Measurements from ENCODE around the gene TEKT1.

Gene TEKT1

DNA sequence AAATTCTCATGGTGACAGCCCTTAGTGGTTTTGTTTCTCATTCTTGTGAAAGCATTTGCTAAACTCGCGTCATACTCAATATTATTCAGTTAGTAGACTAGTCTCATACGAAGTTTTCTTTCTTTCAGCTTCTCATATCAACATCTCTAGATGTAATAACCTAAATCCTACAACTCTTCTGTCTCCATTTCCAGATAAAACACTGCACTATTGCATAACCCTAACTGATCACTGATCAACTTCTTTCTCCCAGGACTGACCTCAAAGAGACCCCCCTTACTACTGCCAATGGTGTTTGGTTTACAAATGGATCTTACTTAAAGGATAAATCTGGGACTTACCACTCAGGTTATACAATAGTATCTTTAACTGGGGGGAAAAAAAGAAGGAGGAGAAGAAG is 36.3 kb upstream of the TEKT1 start:
- Histone ChIP-seq H3K27me3 (replicated peaks; ENCODE audit: control insufficient read depth, insufficient read depth, low read length) (no peaks in the 10 kb centered on the region), H3K4me3 (replicated peaks; ENCODE audit: low read depth, low read length) (no peak overlapping the region), H3K36me3 (ENCODE audit: control insufficient read depth, insufficient read depth, low read length) (no peaks in the 10 kb centered on the region)
- TF ChIP-seq, protein P1, sequence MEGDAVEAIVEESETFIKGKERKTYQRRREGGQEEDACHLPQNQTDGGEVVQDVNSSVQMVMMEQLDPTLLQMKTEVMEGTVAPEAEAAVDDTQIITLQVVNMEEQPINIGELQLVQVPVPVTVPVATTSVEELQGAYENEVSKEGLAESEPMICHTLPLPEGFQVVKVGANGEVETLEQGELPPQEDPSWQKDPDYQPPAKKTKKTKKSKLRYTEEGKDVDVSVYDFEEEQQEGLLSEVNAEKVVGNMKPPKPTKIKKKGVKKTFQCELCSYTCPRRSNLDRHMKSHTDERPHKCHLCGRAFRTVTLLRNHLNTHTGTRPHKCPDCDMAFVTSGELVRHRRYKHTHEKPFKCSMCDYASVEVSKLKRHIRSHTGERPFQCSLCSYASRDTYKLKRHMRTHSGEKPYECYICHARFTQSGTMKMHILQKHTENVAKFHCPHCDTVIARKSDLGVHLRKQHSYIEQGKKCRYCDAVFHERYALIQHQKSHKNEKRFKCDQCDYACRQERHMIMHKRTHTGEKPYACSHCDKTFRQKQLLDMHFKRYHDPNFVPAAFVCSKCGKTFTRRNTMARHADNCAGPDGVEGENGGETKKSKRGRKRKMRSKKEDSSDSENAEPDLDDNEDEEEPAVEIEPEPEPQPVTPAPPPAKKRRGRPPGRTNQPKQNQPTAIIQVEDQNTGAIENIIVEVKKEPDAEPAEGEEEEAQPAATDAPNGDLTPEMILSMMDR (IDR thresholded peaks at IDR 0.05; ENCODE audit: insufficient read depth, low read length, poor library complexity, severe bottlenecking): no peak
- DNase-seq (ENCODE audit: extremely low read depth, insufficient read length): no peak

DNA sequence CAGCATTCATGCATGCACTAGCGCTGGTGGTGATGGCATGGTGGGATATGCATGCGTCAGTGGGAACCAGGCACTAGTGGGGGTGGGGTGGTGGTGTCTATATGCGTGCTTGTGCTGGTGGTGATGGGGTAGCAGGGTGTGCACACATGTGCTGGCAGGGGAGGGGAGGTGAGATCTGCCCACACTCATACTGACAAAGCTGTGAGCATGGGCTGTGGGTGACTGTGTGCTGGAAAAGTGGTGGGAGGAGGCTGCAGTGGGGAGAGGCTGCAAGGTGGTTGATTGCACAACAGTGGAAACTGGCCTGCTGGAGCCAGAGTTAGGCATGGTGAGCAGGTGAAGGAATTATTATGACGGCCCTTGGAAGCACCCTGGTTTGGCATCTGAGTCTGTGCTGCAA is 31.3 kb upstream of the TEKT1 start:
- no peak for DNase-seq (ENCODE audit: extremely low read depth, insufficient read length)
- no peaks in the 10 kb centered on the region for H3K27me3 ChIP-seq (replicated peaks; ENCODE audit: control insufficient read depth, insufficient read depth, low read length)
- H3K36me3 ChIP-seq (ENCODE audit: control insufficient read depth, insufficient read depth, low read length): no peaks in the 10 kb centered on the region
- TF ChIP-seq, protein P1 (IDR thresholded peaks at IDR 0.05; ENCODE audit: insufficient read depth, low read length, poor library complexity, severe bottlenecking): no peak
- H3K4me3 ChIP-seq (replicated peaks; ENCODE audit: low read depth, low read length): no peak overlapping the region

DNA sequence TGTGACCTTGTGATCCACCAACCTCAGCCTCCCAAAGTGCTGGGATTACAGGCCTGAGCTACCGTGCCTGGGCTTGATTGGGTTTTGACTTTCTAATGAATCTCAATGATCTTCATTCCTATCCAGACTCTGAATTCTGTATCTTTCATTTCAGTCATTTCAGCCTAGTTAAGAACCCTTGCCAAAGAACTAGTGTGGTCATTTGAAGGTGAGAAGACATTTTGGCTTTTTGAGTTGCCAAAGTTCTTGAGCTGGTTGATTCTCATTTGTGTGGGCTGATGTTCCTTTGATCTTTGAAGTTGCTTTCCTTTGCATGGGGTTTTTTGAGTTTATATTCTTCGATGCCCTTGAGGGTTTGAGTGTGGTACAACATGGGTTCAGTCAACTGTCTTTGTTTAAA is 30.6 kb upstream of the TEKT1 start:
- H3K36me3 ChIP-seq (ENCODE audit: control insufficient read depth, insufficient read depth, low read length): no peaks in the 10 kb centered on the region
- H3K27me3 ChIP-seq (replicated peaks; ENCODE audit: control insufficient read depth, insufficient read depth, low read length): no peaks in the 10 kb centered on the region
- DNase-seq (ENCODE audit: extremely low read depth, insufficient read length): no peak

DNA sequence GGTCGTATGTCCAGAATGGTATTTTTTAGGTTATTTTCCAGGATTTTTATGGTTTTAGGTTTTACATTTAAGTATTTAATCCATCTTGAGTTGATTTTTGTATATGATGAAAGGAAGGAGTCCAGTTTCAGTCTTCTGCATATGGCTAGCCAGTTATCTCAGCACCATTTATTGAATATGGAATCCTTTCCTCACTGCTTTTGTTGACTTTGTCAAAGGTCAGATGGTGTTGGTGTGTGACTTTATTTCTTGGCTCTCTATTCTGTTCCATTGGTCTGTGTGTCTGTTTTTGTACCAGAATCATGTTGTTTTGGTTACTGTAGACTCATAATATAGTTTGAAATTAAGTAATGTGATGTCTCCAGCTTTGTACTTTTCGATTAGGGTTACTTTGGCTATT is 26.4 kb upstream of the TEKT1 start:
- H3K27me3 ChIP-seq (replicated peaks; ENCODE audit: control insufficient read depth, insufficient read depth, low read length): no peaks in the 10 kb centered on the region
- TF ChIP-seq, protein P1 (IDR thresholded peaks at IDR 0.05; ENCODE audit: insufficient read depth, low read length, poor library complexity, severe bottlenecking): no peak
- no peaks in the 10 kb centered on the region for H3K36me3 ChIP-seq (ENCODE audit: control insufficient read depth, insufficient read depth, low read length)
- H3K4me3 ChIP-seq (replicated peaks; ENCODE audit: low read depth, low read length): no peak overlapping the region; the same call in 1 of the 2 replicates
- no peak for DNase-seq (ENCODE audit: extremely low read depth, insufficient read length)

More for the DNA sequence above, 30.6 kb upstream of the TEKT1 start:
- no peak overlapping the region for H3K4me3 ChIP-seq (replicated peaks; ENCODE audit: low read depth, low read length)
- TF ChIP-seq, protein P1 (IDR thresholded peaks at IDR 0.05; ENCODE audit: insufficient read depth, low read length, poor library complexity, severe bottlenecking): no peak

DNA sequence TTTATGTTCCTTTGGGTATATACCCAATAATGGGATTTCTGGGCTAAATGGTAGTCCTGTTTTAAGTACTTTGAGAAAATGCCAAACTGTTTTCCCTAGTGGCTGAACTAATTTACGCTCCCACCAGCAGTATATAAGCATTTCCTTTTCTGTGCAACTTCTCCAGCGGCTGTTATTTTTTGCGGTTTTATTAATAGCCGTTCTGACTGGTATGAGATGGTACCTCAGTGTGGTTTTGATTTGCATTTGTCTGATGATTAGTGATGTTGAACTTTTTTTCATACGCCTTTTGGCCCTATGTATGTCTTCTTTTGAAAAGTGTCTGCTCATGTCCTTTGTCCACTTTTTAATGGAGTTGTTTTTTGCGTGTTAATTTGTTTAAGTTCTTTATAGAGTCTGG is 25.8 kb upstream of the TEKT1 start:
- Histone ChIP-seq H3K4me3 (replicated peaks; ENCODE audit: low read depth, low read length) (no peak overlapping the region; the same call in 1 of the 2 replicates), H3K36me3 (ENCODE audit: control insufficient read depth, insufficient read depth, low read length) (no peaks in the 10 kb centered on the region), H3K27me3 (replicated peaks; ENCODE audit: control insufficient read depth, insufficient read depth, low read length) (no peaks in the 10 kb centered on the region)
- no peak for DNase-seq (ENCODE audit: extremely low read depth, insufficient read length)
- TF ChIP-seq, protein P1 (IDR thresholded peaks at IDR 0.05; ENCODE audit: insufficient read depth, low read length, poor library complexity, severe bottlenecking): no peak

DNA sequence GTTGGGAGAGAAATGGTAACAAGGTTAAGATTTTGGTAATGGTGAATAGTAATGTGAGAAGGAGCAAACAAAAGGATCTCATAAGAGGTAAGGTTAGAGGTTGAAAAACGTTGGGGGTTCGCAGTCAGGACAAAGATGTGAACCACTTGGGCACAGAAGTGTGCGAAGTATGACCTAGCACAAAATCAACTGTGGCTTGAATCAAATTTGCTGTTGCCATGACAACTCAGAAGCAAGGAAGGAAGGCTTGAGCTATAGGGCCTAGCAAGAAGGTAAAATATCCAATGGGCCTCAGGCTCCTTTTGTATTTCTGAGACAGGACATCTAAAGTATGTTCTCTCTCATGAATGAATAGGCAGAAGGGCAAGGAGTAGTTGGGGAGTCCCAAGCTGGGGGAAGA is 24.5 kb upstream of the TEKT1 start:
- H3K27me3 ChIP-seq (replicated peaks; ENCODE audit: control insufficient read depth, insufficient read depth, low read length): no peaks in the 10 kb centered on the region
- H3K4me3 ChIP-seq (replicated peaks; ENCODE audit: low read depth, low read length): no peak overlapping the region
- DNase-seq (ENCODE audit: extremely low read depth, insufficient read length): no peak
- TF ChIP-seq, protein P1 (IDR thresholded peaks at IDR 0.05; ENCODE audit: insufficient read depth, low read length, poor library complexity, severe bottlenecking): no peak
- H3K36me3 ChIP-seq (ENCODE audit: control insufficient read depth, insufficient read depth, low read length): no peaks in the 10 kb centered on the region

All from GM06990 (cell line).